Measurements from ENCODE around the gene CGN.
A peak's percentile ranks its signal among the peaks of the same experiment; 100 is the strongest.

The CGN gene

GRCh38 chr1:151549199-151549598, 38.0 kb downstream of the CGN start:
- no peak for DNase-seq

GRCh38 chr1:151553659-151554058, 42.5 kb downstream of the CGN start:
- no peak for DNase-seq

GRCh38 chr1:151556052-151556451, 44.9 kb downstream of the CGN start:
- no peak for DNase-seq

DNA sequence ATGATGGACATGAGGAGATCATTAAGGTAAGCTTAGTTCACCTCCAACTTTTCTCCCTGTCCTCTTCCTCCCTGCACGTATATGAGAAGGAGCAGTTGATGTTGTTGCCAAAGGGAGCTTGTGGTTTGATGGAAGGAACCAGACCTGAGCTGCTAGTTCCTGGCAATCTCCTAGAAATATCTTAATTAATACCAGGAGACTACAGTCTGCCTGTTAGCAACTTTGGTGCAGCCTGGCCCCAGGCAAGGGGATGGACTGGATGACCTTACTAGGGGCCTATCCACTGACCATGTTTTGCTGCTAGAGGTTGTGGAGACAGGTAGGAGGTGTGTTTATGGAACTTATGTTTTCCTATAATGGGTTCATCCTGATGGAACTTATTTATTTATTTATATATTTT, 51.5 kb downstream of the CGN start:
- no peak for DNase-seq

GRCh38 chr1:151563376-151563775, 52.2 kb downstream of the CGN start:
- no peak for DNase-seq

- no peak for DNase-seq
These were observed 54.5 kb downstream of the CGN start for GRCh38 chr1:151565502-151566189.

GRCh38 chr1:151568626-151569088, 57.5 kb downstream of the CGN start:
- peak in 1 of 2 donors; percentile 37 for DNase-seq

GRCh38 chr1:151570819-151571218, 59.6 kb downstream of the CGN start:
- no peak for DNase-seq

DNA sequence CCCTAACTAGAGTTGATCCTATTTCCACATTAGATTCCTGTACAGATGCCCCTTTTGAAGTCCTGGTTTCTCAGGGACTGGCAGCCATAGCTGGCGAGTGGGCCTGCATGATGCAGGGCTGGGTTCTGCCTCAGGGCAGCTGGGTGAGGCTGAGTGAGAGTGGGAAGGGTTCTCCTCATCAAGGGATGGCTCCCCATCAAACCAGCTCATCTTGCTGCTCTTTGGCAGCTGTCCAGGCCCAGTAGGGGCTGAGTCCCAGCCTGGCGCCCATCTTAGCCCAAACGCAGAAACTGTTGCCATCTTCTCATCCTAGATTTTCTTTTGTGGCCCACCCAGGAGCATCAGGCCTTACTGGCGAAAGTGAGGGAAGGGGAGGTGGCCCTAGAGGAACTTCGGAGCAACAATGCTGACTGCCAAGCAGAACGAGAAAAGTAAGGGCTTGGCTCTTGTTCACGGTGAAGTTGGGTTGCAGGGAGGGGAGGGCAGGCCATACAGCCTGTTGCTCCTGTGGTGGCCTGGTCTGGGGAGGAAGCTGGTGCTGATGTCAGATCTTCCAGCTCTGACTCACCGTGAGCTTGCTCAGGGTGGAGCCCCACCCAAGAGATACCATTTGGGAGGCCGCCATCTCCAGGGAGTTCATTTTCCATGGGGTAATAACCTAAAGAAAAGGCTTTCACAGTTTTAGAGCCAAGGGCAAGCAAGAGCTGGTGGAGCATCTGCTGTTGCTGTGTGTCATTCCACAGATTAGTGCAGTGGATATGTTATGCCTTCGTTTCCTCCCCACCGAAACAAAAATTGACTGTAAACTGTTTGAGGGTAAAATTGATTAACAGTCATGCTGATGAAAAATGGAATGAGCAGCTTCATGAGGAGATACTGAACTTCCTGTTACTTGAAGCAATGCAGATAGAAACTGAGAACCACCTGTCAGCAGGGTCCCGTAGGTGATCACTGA, 63.7 kb downstream of the CGN start:
- peak in 1 of 2 donors; percentile 6 for DNase-seq

DNA sequence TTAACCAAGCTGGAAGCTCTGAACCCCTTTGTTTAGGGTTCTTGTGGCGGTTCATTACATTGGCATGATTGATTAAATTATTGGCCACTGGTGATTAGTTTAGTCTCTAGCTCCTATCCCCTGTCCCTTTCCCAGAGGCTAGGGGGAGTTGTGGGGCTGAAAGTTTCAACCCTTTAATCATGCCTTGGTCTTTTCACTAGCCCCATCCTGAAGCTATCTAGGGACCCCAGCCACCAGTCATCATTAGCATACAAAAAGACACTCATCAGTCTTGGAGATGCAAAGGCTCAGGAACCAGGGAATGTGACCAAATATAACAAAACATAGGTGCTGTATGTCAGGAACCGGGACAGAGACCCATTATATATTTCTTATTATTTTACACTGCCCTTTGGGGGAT, 66.0 kb downstream of the CGN start:
- no peak for DNase-seq

- no peak for DNase-seq
These were observed 67.8 kb downstream of the CGN start for GRCh38 chr1:151578941-151579340.

DNA sequence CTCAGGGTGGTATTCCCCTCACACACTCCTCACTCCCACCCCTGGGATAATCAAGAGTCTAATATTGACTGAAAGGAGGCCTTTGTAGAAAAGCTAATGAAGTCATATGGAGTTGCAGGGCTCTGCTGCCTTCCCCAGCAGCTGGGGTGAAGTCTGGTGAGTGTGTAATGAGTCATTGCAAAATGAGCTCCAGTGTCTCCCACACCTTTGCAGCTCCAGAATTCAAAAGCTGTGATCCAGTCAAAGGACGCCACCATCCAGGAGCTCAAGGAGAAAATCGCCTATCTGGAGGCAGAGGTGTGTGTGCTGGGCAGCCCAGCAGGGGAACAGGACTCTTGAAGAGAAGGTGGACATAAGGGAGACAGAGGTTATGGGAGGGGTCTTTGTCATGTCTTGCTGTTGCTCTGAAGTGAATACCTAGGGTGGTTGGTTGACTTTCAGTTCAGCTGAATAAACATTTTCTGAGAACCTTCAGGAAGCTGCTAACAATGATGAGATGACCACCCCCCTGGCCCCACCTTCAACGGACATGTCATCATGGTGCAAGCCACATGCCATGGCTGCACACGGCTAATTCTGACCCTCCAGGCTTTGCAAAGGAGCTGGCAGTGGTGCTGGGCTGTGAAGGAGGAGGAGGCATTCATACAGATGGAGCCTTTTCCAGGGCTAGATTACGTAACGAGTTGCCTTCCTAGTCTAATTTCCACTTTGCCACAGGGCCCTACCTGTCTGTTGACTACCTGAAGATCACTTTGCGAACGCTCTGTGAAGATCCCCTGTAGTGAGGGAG, 68.4 kb downstream of the CGN start:
- no peak for DNase-seq

GRCh38 chr1:151581451-151581850, 70.3 kb downstream of the CGN start:
- no peak for DNase-seq

GRCh38 chr1:151581921-151582320, 70.7 kb downstream of the CGN start:
- no peak for DNase-seq

- DNase-seq = no peak
These were observed 72.6 kb downstream of the CGN start for GRCh38 chr1:151583796-151584195.

GRCh38 chr1:151584278-151584677, 73.1 kb downstream of the CGN start:
- no peak for DNase-seq

DNA sequence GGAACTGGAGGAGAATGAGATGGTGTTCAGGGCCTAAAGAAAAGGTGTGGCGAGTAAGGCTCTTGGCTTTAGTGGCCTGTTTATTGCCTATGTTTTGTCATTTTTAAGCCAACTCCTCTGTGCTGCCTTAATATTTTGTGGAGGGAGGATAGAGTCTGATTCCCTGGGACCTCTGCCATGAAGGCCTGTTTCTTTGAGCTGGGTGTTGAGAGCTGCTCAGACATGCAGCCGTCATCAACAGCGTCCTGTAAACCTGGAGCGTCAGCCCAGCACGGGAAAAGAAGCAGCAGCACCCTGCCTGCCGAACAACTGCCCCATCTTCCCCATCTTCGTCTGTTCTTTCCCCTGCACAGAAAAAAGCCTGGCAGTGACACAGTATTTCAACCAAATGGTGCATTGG, 73.6 kb downstream of the CGN start:
- DNase-seq = no peak

GRCh38 chr1:151585622-151586021, 74.4 kb downstream of the CGN start:
- no peak for DNase-seq
